Ascending aorta (tissue), 2 donors: ENCODE results near the gene CHADL. TPM values are rescaled to one million over a fixed set of nuclear protein-coding genes. Genes with fewer than 3 reads are reported as not detected.

Source experiments
- DNase-seq, 2 donors: peaks; one replicate each; pipeline ENCODE4 v3.0.0-alpha.2; 2019; ENCODE audit warnings: low spot score in 2 of 2
- H3K27ac ChIP-seq, 2 donors: fragments of 200-600 bp; sonication (generic); one replicate each; pipeline ENCODE4 v1.5.1; 2016 to 2017; ENCODE audit warnings: mild to moderate bottlenecking in 1 of 2
- H3K27me3 ChIP-seq: fragments of 200-600 bp; sonication (generic); one replicate; pipeline ENCODE4 v1.5.1; 2017
- H3K36me3 ChIP-seq, 2 donors: fragments of 200-600 bp; sonication (generic); one replicate each; pipeline ENCODE4 v1.5.1; 2016
- H3K4me1 ChIP-seq, 2 donors: fragments of 200-600 bp; sonication (generic); one replicate each; pipeline ENCODE4 v1.5.1; 2016 to 2017; ENCODE audit warnings: mild to moderate bottlenecking in 1 of 2
- H3K4me3 ChIP-seq, 2 donors: fragments of 200-600 bp; sonication (generic); one replicate each; pipeline ENCODE4 v1.5.1; 2016 to 2017; ENCODE audit warnings: mild to moderate bottlenecking in 1 of 2
- H3K9me3 ChIP-seq, 2 donors: fragments of 200-600 bp; sonication (generic); one replicate each; pipeline ENCODE4 v1.5.1; 2016
- intact Hi-C: fragments of 100-400 bp; cut with DNase I; formaldehyde crosslinking; loops from one replicate; pipeline ENCODE4 v1.15.1; 2023
- total RNA-seq: library from RNA; depleted of rRNA; stranded (reverse); fragments of >200 nt; gene quantifications from one replicate; pipeline ENCODE4 v1.1.0, GENCODE V29; 2016
- TF ChIP-seq, protein P1 (sequence below), 3 experiments: fragments of 200-600 bp in 2 of 3; fragments of 450-650 bp in 1 of 3; sonication (generic) in 2 of 3; IDR thresholded peaks; one replicate each; pipeline ENCODE4 v1.5.1; 2016 to 2019; ENCODE audit warnings: antibody characterized with exemption in 3 of 3, mild to moderate bottlenecking in 1 of 3, moderate library complexity in 1 of 3

Gene CHADL
- total RNA-seq, 1 donor from 2014 or later = not detected

DNA sequence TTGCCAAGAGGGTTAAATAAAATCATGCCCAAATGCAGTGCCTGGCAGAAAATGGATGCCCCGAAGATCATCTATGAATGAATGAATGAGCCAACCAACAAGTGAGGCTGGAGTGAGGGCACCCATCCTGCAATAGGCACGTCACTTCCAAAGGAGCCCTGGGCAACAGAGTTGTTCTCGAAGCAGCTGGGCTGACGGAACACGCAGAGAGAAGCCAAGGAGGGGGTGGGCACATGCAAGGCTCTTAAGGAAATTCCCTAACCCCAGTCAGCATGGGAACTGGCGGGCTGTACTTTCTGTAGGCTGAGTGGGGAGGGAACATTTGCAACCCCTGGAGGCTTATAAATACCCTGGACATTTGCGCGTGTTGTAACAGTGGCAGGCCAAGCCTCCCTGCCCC, 11.6 kb upstream of the CHADL start:
- no peak for DNase-seq
- Histone ChIP-seq H3K27ac (no peak overlapping the region), H3K4me1 (no peaks in the 10 kb centered on the region), H3K27me3 (no peaks in the 10 kb centered on the region), H3K9me3 (no peaks in the 10 kb centered on the region), H3K4me3 (no peak overlapping the region), H3K36me3 (peaks cover 71 to 96% of the 10 kb centered on the region in 2 donors)
- TF ChIP-seq, protein P1, sequence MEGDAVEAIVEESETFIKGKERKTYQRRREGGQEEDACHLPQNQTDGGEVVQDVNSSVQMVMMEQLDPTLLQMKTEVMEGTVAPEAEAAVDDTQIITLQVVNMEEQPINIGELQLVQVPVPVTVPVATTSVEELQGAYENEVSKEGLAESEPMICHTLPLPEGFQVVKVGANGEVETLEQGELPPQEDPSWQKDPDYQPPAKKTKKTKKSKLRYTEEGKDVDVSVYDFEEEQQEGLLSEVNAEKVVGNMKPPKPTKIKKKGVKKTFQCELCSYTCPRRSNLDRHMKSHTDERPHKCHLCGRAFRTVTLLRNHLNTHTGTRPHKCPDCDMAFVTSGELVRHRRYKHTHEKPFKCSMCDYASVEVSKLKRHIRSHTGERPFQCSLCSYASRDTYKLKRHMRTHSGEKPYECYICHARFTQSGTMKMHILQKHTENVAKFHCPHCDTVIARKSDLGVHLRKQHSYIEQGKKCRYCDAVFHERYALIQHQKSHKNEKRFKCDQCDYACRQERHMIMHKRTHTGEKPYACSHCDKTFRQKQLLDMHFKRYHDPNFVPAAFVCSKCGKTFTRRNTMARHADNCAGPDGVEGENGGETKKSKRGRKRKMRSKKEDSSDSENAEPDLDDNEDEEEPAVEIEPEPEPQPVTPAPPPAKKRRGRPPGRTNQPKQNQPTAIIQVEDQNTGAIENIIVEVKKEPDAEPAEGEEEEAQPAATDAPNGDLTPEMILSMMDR (IDR thresholded peaks at IDR 0.05) = no peak
- intact Hi-C loops = no loop called here

DNA sequence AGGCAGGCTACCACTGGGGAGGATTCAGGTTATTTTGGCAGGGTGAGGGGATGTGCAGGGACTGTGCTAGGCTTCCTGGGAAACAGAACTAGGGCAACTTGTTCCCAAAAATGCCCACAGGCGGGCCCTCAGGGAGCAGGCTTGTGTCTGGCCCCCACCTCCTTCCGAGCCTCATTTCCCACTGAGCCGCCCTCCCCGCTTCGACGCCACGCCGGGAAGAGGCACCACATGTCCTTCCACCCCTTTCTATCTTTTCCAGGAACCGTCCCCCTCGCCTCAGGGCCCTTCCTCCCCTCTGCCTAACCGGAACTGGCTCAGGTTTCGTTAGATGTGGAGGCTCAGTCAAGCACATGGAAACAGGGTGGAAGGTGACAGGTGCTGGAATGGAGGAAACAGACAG, 9.4 kb upstream of the CHADL start:
- TF ChIP-seq, protein P1 (IDR thresholded peaks at IDR 0.05) = no peak
- Histone ChIP-seq H3K4me3 (no peak overlapping the region), H3K4me1 (no peaks in the 10 kb centered on the region), H3K27me3 (no peaks in the 10 kb centered on the region), H3K36me3 (peaks cover 75 to 93% of the 10 kb centered on the region in 2 donors), H3K27ac (no peak overlapping the region), H3K9me3 (no peaks in the 10 kb centered on the region)
- DNase-seq = no peak
- intact Hi-C loops = no loop called here

DNA sequence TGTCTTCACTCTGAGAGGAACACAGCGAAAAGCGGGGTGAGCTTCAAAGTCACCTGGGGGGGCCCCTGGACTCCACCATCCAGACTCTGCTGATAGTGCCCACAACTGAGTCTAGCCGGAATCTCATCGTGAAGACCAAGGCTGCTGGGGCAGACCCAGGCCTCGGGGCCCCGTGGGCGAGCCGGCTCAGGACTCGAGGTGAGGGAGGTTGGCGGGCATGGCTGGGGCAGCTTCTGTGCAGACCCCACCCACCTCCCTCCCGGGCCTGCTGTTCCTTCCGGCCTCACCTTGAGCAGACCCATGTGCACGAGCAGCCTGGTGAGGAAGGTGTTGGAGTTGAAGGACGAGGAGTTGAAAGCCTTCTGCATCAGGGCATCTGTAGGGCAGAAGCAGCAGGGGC, 8.7 kb upstream of the CHADL start:
- no peaks in the 10 kb centered on the region for H3K9me3 ChIP-seq
- H3K4me1 ChIP-seq = no peaks in the 10 kb centered on the region
- peaks cover 72 to 89% of the 10 kb centered on the region in 2 donors for H3K36me3 ChIP-seq
- no peak for DNase-seq
- H3K27ac ChIP-seq = no peak overlapping the region
- no peaks in the 10 kb centered on the region for H3K27me3 ChIP-seq
- intact Hi-C loops = no loop called here
- TF ChIP-seq, protein P1 (IDR thresholded peaks at IDR 0.05) = no peak
- H3K4me3 ChIP-seq = no peak overlapping the region

DNA sequence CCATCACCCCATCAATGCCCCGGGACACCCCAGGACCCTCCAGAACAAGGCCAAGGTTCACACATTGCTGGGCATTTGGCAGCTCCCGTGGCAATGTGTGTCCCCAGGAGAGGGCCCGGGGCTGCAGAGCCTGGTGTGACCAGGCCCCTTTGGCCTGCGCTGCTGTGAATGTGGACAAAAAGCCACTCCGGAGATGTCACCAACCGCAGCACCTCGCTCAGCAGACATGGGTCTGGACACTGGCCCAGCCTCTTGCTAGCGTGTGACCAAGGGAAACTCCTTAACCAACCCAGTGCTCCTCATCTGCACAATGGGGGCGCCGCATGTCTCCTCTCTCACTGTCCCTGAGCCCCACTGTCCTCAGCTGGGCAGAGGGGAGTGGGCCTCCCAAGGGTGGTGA, 8.0 kb upstream of the CHADL start:
- Histone ChIP-seq H3K36me3 (peaks cover 72 to 82% of the 10 kb centered on the region in 2 donors), H3K27me3 (no peaks in the 10 kb centered on the region), H3K4me1 (no peaks in the 10 kb centered on the region), H3K27ac (no peak overlapping the region), H3K4me3 (no peak overlapping the region), H3K9me3 (no peaks in the 10 kb centered on the region)
- intact Hi-C loops = no loop called here
- TF ChIP-seq, protein P1 (IDR thresholded peaks at IDR 0.05) = no peak
- no peak for DNase-seq

DNA sequence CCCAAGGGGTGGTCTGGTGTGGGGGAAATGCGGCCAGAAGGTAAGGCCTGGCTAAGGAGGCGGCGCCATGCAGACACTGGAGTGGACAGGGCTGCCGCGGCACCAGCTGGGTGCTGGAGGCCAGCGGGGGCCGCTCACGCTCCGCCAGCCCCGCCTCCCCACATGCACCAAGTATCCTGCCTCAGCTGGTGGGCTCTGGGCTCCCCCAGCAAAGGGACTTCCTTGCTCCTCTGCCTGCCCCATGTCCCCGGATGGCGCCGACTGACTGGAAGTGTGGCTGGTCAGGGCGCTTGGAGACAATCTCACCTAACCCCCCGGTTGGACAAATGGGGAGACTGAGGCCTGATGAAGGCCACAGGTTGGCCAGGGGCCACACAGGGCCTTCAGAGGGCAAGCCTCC, 7.6 kb upstream of the CHADL start:
- Histone ChIP-seq H3K27ac (no peak overlapping the region), H3K27me3 (no peaks in the 10 kb centered on the region), H3K4me3 (no peak overlapping the region), H3K4me1 (no peaks in the 10 kb centered on the region), H3K9me3 (no peaks in the 10 kb centered on the region), H3K36me3 (peaks cover 69 to 78% of the 10 kb centered on the region in 2 donors)
- DNase-seq = no peak
- intact Hi-C loops = no loop called here
- TF ChIP-seq, protein P1 (IDR thresholded peaks at IDR 0.05) = no peak

DNA sequence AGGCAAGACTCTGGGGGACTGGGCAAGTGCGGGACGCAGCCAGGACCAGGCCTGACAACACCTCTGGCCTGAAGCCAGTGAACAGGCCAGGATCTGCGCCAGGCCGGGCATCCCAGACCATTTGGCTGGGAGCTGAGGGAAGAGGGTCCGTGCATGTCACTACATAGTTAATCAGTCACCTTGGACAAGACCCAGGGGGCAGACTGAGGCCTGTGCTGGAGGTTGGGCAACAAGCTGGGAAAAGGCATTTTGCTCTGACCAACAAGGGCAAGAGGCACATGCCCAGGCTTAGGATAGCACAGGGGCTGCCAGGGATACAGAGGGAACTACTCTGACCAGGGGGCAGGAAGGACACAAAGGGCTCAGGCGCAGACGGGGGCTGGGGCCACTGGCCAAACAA, 7.0 kb upstream of the CHADL start:
- H3K4me3 ChIP-seq = no peak overlapping the region
- H3K27me3 ChIP-seq = no peaks in the 10 kb centered on the region
- H3K36me3 ChIP-seq = peaks cover 63 to 72% of the 10 kb centered on the region in 2 donors
- intact Hi-C loops = no loop called here
- H3K4me1 ChIP-seq = no peaks in the 10 kb centered on the region
- TF ChIP-seq, protein P1 (IDR thresholded peaks at IDR 0.05) = no peak
- no peak overlapping the region for H3K27ac ChIP-seq
- no peaks in the 10 kb centered on the region for H3K9me3 ChIP-seq
- DNase-seq = no peak
